ENCODE measurements around the gene ABHD16A. TPM values are rescaled to one million over a fixed set of nuclear protein-coding genes. Genes with fewer than 3 reads are reported as not detected.

The ABHD16A gene
- total and polyA plus RNA-seq, 2 of the 13 experiments (the other 11 are each of a cell fraction or from before 2014, with no cell fraction given): 43.5 to 45.4 TPM

DNA sequence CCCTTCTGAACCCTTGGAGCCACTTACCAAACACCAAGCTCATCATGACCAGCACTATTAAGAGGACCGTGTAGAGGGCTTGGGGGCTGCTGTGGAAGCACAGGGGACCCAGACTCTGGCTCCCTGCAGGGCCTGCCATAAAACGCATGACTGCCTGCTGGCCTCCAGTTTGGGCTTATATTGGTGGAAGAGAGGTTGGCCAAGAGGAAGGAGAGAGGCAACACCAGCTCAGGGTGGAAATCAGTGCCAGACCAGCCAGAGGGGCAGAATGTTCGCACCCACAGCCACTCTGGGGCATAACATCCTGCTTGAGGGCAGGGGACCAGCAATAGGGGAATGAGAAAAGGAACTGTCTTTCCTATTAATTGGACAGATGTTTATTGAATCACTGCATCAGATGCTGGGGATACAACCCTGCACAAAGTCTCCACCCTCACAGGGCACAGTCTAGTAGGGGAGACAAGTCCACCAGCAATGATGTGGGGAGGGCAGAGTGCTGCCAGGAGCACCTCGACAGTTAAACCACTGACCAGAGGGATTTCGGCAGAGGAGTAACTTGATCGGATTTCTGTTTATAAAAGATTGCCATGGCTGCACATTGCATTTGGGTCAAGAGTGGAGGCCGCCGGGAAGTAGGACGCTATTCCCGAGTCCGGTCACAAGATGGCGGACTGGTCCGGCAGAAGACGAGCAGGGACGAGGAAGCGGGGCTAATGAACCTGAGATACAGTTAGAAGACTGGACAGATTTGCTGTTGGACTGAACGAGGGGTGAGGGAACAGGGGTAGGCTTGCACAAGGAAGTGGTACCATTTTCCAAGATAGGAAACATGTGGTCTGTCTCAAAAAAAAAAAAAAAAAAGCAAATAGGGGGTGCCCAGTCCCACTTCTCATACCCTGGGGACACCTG lies 22.6 kb downstream of the ABHD16A start, which contains the start of gene LY6G5C (continued):
- no peak for TF ChIP-seq KAT7 (CRISPR knock-in tag; IDR thresholded peaks at IDR 0.05; ENCODE audit: borderline replicate concordance)
- TF ChIP-seq, protein P1, sequence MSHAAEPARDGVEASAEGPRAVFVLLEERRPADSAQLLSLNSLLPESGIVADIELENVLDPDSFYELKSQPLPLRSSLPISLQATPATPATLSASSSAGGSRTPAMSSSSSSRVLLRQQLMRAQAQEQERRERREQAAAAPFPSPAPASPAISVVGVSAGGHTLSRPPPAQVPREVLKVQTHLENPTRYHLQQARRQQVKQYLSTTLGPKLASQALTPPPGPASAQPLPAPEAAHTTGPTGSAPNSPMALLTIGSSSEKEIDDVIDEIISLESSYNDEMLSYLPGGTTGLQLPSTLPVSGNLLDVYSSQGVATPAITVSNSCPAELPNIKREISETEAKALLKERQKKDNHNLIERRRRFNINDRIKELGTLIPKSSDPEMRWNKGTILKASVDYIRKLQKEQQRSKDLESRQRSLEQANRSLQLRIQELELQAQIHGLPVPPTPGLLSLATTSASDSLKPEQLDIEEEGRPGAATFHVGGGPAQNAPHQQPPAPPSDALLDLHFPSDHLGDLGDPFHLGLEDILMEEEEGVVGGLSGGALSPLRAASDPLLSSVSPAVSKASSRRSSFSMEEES (CRISPR knock-in tag; IDR thresholded peaks at IDR 0.05): no peak
- TF ChIP-seq ZNF563 (CRISPR knock-in tag; IDR thresholded peaks at IDR 0.05): no peak
- no peak for TF ChIP-seq ZNF12 (CRISPR knock-in tag; IDR thresholded peaks at IDR 0.05)
- no peak for TF ChIP-seq RFX3 (CRISPR knock-in tag; IDR thresholded peaks at IDR 0.05)
- TF ChIP-seq ZFP37 (CRISPR knock-in tag; IDR thresholded peaks at IDR 0.05; ENCODE audit: borderline replicate concordance): no peak
- no peak for TF ChIP-seq RARG (CRISPR knock-in tag; IDR thresholded peaks at IDR 0.05; ENCODE audit: low read depth)
- peak; percentile 28; the same call in 1 of the 2 replicates for TF ChIP-seq KMT2A (CRISPR knock-in tag; IDR thresholded peaks at IDR 0.05)
- TF ChIP-seq MIER2 (CRISPR knock-in tag; IDR thresholded peaks at IDR 0.05): peak; percentile 38; the same call in 1 of the 2 replicates
- no peak for TF ChIP-seq SOX6 (IDR thresholded peaks at IDR 0.05)
- TF ChIP-seq SOX6 (CRISPR knock-in tag; IDR thresholded peaks at IDR 0.05): no peak
- TF ChIP-seq WIZ (CRISPR knock-in tag; IDR thresholded peaks at IDR 0.05): no peak
- TF ChIP-seq, protein P2, sequence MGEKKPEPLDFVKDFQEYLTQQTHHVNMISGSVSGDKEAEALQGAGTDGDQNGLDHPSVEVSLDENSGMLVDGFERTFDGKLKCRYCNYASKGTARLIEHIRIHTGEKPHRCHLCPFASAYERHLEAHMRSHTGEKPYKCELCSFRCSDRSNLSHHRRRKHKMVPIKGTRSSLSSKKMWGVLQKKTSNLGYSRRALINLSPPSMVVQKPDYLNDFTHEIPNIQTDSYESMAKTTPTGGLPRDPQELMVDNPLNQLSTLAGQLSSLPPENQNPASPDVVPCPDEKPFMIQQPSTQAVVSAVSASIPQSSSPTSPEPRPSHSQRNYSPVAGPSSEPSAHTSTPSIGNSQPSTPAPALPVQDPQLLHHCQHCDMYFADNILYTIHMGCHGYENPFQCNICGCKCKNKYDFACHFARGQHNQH (CRISPR knock-in tag; IDR thresholded peaks at IDR 0.05): peak; percentile 67; the same call in 1 of the 2 replicates
- no peak for TF ChIP-seq ZNF792 (CRISPR knock-in tag; IDR thresholded peaks at IDR 0.05)
- TF ChIP-seq, protein P3, sequence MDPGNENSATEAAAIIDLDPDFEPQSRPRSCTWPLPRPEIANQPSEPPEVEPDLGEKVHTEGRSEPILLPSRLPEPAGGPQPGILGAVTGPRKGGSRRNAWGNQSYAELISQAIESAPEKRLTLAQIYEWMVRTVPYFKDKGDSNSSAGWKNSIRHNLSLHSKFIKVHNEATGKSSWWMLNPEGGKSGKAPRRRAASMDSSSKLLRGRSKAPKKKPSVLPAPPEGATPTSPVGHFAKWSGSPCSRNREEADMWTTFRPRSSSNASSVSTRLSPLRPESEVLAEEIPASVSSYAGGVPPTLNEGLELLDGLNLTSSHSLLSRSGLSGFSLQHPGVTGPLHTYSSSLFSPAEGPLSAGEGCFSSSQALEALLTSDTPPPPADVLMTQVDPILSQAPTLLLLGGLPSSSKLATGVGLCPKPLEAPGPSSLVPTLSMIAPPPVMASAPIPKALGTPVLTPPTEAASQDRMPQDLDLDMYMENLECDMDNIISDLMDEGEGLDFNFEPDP (CRISPR knock-in tag; conservative IDR thresholded peaks at IDR 0.05): no peak
- 0 out of 2 replicates have a peak, but pooled peaks have one; percentile 38 for TF ChIP-seq CBFB (CRISPR knock-in tag; IDR thresholded peaks at IDR 0.05)
- TF ChIP-seq, protein P4, sequence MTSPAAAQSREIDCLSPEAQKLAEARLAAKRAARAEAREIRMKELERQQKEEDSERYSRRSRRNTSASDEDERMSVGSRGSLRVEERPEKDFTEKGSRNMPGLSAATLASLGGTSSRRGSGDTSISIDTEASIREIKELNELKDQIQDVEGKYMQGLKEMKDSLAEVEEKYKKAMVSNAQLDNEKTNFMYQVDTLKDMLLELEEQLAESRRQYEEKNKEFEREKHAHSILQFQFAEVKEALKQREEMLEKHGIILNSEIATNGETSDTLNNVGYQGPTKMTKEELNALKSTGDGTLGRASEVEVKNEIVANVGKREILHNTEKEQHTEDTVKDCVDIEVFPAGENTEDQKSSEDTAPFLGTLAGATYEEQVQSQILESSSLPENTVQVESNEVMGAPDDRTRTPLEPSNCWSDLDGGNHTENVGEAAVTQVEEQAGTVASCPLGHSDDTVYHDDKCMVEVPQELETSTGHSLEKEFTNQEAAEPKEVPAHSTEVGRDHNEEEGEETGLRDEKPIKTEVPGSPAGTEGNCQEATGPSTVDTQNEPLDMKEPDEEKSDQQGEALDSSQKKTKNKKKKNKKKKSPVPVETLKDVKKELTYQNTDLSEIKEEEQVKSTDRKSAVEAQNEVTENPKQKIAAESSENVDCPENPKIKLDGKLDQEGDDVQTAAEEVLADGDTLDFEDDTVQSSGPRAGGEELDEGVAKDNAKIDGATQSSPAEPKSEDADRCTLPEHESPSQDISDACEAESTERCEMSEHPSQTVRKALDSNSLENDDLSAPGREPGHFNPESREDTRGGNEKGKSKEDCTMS (CRISPR knock-in tag; conservative IDR thresholded peaks at IDR 0.05): no peak
- TF ChIP-seq AGO1 (IDR thresholded peaks at IDR 0.05; ENCODE audit: low read depth, low read length, poor library complexity, severe bottlenecking): no peak
- no peak for TF ChIP-seq CENPX (CRISPR knock-in tag; IDR thresholded peaks at IDR 0.05)
- TF ChIP-seq, protein P5, sequence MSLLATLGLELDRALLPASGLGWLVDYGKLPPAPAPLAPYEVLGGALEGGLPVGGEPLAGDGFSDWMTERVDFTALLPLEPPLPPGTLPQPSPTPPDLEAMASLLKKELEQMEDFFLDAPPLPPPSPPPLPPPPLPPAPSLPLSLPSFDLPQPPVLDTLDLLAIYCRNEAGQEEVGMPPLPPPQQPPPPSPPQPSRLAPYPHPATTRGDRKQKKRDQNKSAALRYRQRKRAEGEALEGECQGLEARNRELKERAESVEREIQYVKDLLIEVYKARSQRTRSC (CRISPR knock-in tag; IDR thresholded peaks at IDR 0.05; ENCODE audit: low read depth): no peak
- TF ChIP-seq MIER3 (CRISPR knock-in tag; IDR thresholded peaks at IDR 0.05; ENCODE audit: borderline replicate concordance): 0 out of 2 replicates have a peak, but pooled peaks have one; percentile 48
- no peak for TF ChIP-seq ZNF878 (CRISPR knock-in tag; IDR thresholded peaks at IDR 0.05)
- TF ChIP-seq ZNF441 (CRISPR knock-in tag; IDR thresholded peaks at IDR 0.05; ENCODE audit: borderline replicate concordance): no peak
- TF ChIP-seq ZNF577 (CRISPR knock-in tag; IDR thresholded peaks at IDR 0.05; ENCODE audit: borderline replicate concordance, low read depth): no peak
